ENCODE measurements around the gene ABCA7.

Gene ABCA7

GRCh38 chr19:1017115-1017905 is 22.6 kb upstream of the ABCA7 start:
- Histone ChIP-seq H3F3A (ENCODE audit: insufficient read depth, low read length) (peaks cover 25% of the 10 kb centered on the region), H3K79me2 (ENCODE audit: low read length) (peaks cover 83% of the 10 kb centered on the region), H3K4me1 (ENCODE audit: low read length) (peaks cover 45% of the 10 kb centered on the region), H3K4me3 (ENCODE audit: low read length) (peak overlapping the region; percentile 21; the same call in 1 of the 2 replicates), H2AFZ (ENCODE audit: low read length) (no peak overlapping the region), H4K20me1 (ENCODE audit: insufficient read depth, low read length) (peaks cover 25% of the 10 kb centered on the region), H3K9me3 (replicated peaks; ENCODE audit: insufficient read depth, low read length) (no peaks in the 10 kb centered on the region), H3K4me2 (ENCODE audit: low read depth, low read length) (peak overlapping the region; percentile 73), H3K27ac (ENCODE audit: low read length) (peak overlapping the region; percentile 60), H3K36me3 (replicated peaks; ENCODE audit: insufficient read depth, low read length) (peaks cover 4% of the 10 kb centered on the region; the same call in 1 of the 2 replicates), H3K9me2 (replicated peaks; ENCODE audit: insufficient read depth, low read length) (no peaks in the 10 kb centered on the region), H3K27me3 (replicated peaks; ENCODE audit: insufficient read depth, low read length) (no peaks in the 10 kb centered on the region), H3K9ac (ENCODE audit: low read length) (peak overlapping the region; percentile 45; the same call in 1 of the 2 replicates)
- TF ChIP-seq CTCF (IDR thresholded peaks at IDR 0.05; ENCODE audit: low read length), result no peak
- no peak for TF ChIP-seq EZH2 (optimal IDR thresholded peaks at IDR 0.05; ENCODE audit: low read depth, low read length)
- peak; percentile 70 for DNase-seq

DNA sequence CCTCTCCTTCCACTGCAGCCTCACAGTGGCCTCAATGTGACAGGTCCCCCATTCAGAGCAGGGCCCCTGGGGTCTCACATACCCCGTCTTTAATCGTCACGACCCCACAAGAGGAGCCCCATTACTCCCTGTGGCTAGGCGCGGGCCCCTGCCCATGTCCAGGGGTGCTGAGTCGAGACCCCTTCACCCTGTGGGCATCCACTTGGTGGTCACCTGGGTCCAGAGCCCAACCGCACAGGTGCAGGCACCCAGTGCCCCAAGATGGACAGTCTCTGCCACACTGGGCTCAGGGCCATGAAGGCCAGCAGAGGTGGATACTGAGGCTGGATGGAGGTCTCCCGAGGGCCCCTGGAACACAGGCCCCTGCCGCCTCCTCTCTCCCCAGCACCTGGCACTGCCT is 22.0 kb upstream of the ABCA7 start:
- no peaks in the 10 kb centered on the region for H3K27me3 ChIP-seq (replicated peaks; ENCODE audit: insufficient read depth, low read length)
- peaks cover 45% of the 10 kb centered on the region for H3K4me1 ChIP-seq (ENCODE audit: low read length)
- peak overlapping the region; percentile 60; the same call in 1 of the 2 replicates for H3K27ac ChIP-seq (ENCODE audit: low read length)
- H3K9ac ChIP-seq (ENCODE audit: low read length), result peak overlapping the region; percentile 45; the same call in 1 of the 2 replicates
- peak overlapping the region; percentile 73; the same call in 1 of the 2 replicates for H3K4me2 ChIP-seq (ENCODE audit: low read depth, low read length)
- DNase-seq, result no peak
- peak overlapping the region; percentile 21; the same call in 1 of the 2 replicates for H3K4me3 ChIP-seq (ENCODE audit: low read length)
- no peak overlapping the region for H2AFZ ChIP-seq (ENCODE audit: low read length)
- peaks cover 25% of the 10 kb centered on the region for H4K20me1 ChIP-seq (ENCODE audit: insufficient read depth, low read length)
- peaks cover 78% of the 10 kb centered on the region for H3K79me2 ChIP-seq (ENCODE audit: low read length)
- TF ChIP-seq CTCF (IDR thresholded peaks at IDR 0.05; ENCODE audit: low read length) (no peak), EZH2 (optimal IDR thresholded peaks at IDR 0.05; ENCODE audit: low read depth, low read length) (no peak), EZH2phosphoT487 (IDR thresholded peaks at IDR 0.05; ENCODE audit: low read length) (no peak)
- H3K9me3 ChIP-seq (replicated peaks; ENCODE audit: insufficient read depth, low read length), result no peaks in the 10 kb centered on the region
- no peaks in the 10 kb centered on the region for H3K9me2 ChIP-seq (replicated peaks; ENCODE audit: insufficient read depth, low read length)
- peaks cover 30% of the 10 kb centered on the region for H3F3A ChIP-seq (ENCODE audit: insufficient read depth, low read length)
- no peaks in the 10 kb centered on the region; the same call in 1 of the 2 replicates for H3K36me3 ChIP-seq (replicated peaks; ENCODE audit: insufficient read depth, low read length)

DNA sequence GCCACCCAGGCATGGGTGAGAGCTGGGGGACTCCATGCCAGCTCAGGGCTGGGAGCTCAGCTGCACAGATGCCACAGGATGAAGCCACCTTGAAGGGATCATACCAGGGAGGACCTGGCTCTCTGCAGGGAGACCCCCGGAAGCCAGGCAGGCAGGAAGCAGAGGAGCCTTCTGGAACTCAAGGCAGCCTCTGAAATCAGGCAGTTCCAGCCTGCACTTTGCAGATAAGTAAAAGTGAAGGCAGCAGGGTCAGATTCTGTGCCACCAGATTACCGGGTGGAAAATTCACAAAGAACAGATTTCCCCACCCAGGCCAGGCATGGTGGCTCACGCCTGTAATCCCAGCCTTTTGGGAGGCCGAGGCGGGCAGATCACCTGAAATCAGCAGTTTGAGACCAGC is 21.5 kb upstream of the ABCA7 start:
- Histone ChIP-seq H2AFZ (ENCODE audit: low read length) (no peak overlapping the region), H4K20me1 (ENCODE audit: insufficient read depth, low read length) (peaks cover 25% of the 10 kb centered on the region), H3K36me3 (replicated peaks; ENCODE audit: insufficient read depth, low read length) (no peaks in the 10 kb centered on the region; the same call in 1 of the 2 replicates), H3K4me1 (ENCODE audit: low read length) (peaks cover 45% of the 10 kb centered on the region), H3K4me2 (ENCODE audit: low read depth, low read length) (peak overlapping the region; percentile 73; the same call in 1 of the 2 replicates), H3K27ac (ENCODE audit: low read length) (peak overlapping the region; percentile 60; the same call in 1 of the 2 replicates), H3K27me3 (replicated peaks; ENCODE audit: insufficient read depth, low read length) (no peaks in the 10 kb centered on the region), H3F3A (ENCODE audit: insufficient read depth, low read length) (peaks cover 30% of the 10 kb centered on the region), H3K9me3 (replicated peaks; ENCODE audit: insufficient read depth, low read length) (no peaks in the 10 kb centered on the region), H3K9ac (ENCODE audit: low read length) (peak overlapping the region; percentile 11; the same call in 1 of the 2 replicates), H3K79me2 (ENCODE audit: low read length) (peaks cover 73% of the 10 kb centered on the region), H3K4me3 (ENCODE audit: low read length) (no peak overlapping the region), H3K9me2 (replicated peaks; ENCODE audit: insufficient read depth, low read length) (no peaks in the 10 kb centered on the region)
- no peak for DNase-seq
- TF ChIP-seq EZH2 (optimal IDR thresholded peaks at IDR 0.05; ENCODE audit: low read depth, low read length) (no peak), CTCF (IDR thresholded peaks at IDR 0.05; ENCODE audit: low read length) (no peak), EZH2phosphoT487 (IDR thresholded peaks at IDR 0.05; ENCODE audit: low read length) (no peak)
